ENCODE data around the gene G6PC2.

DNA sequence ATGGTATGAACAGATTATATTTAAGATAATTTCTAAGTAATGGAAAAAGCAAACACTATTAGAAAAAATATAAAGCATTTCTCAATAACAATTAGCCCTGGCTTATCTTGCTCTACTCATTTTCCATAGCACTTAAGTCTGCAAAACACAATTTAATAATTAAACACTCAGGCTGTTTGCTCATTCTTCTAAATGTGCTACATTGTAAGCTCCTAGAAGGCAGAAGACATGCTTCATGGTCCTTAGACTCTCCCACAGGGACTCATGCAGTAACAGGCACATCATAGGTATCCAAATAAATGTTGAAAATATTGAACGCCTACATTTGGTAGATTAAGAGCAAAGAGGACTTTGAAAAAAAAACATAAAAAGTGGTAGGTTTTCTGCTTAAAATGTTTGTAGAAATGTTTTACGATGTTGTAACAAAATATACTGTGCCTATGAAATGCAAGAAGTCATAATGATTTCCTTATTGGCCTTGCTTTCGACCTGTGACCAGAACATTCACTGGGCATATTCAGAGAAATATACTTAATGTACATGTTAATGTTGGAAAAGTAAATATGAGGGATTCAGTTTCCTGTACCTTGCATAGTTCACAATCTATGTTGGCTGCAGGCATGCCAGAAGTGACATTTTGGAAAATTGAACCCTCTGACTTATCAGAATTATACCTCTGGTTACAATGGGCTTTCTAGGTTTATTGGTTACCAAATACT lies 27.2 kb downstream of the G6PC2 start:
- TF ChIP-seq, protein P1, sequence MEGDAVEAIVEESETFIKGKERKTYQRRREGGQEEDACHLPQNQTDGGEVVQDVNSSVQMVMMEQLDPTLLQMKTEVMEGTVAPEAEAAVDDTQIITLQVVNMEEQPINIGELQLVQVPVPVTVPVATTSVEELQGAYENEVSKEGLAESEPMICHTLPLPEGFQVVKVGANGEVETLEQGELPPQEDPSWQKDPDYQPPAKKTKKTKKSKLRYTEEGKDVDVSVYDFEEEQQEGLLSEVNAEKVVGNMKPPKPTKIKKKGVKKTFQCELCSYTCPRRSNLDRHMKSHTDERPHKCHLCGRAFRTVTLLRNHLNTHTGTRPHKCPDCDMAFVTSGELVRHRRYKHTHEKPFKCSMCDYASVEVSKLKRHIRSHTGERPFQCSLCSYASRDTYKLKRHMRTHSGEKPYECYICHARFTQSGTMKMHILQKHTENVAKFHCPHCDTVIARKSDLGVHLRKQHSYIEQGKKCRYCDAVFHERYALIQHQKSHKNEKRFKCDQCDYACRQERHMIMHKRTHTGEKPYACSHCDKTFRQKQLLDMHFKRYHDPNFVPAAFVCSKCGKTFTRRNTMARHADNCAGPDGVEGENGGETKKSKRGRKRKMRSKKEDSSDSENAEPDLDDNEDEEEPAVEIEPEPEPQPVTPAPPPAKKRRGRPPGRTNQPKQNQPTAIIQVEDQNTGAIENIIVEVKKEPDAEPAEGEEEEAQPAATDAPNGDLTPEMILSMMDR (IDR thresholded peaks at IDR 0.05; ENCODE audit: low read length) = no peak
- no peak for TF ChIP-seq EZH2 (IDR thresholded peaks at IDR 0.05; ENCODE audit: borderline replicate concordance, low read length)

Data from OCI-LY1 (cell line).